Measurements from ENCODE around the gene SIL1.
"Not testable (repeated sequence)": the region's sequence is repeated elsewhere in the genome, so short reads cannot be mapped to it uniquely, and the experiment has no call there.

The SIL1 gene

GRCh38 chr5:139199321-139199720 is 1.2 kb upstream of the SIL1 start:
- no peak for ATAC-seq

- ATAC-seq, result no peak
Measured at GRCh38 chr5:139196296-139196956, 1.7 kb downstream of the SIL1 start.

- ATAC-seq, result no peak
Measured at GRCh38 chr5:139194486-139194885, 3.7 kb downstream of the SIL1 start.

- ATAC-seq, result no peak
Measured at GRCh38 chr5:139193928-139194327, 4.2 kb downstream of the SIL1 start.

- ATAC-seq, result not testable (repeated sequence)
Measured at GRCh38 chr5:139192906-139193305, 5.3 kb downstream of the SIL1 start.

GRCh38 chr5:139191954-139192353 is 6.2 kb downstream of the SIL1 start:
- ATAC-seq, result not testable (repeated sequence)

- no peak for ATAC-seq
Measured at GRCh38 chr5:139190125-139190524, 8.0 kb downstream of the SIL1 start.

GRCh38 chr5:139188558-139189270 is 9.5 kb downstream of the SIL1 start:
- no peak for ATAC-seq

- ATAC-seq, result no peak
Measured at GRCh38 chr5:139186752-139187326, 11.3 kb downstream of the SIL1 start.

- ATAC-seq, result no peak
Measured at GRCh38 chr5:139186261-139186660, 11.9 kb downstream of the SIL1 start.

- ATAC-seq, result no peak
Measured at GRCh38 chr5:139185589-139185988, 12.6 kb downstream of the SIL1 start.

GRCh38 chr5:139183502-139183901 is 14.7 kb downstream of the SIL1 start:
- no peak for ATAC-seq

- no peak for ATAC-seq
Measured at GRCh38 chr5:139182528-139183296, 15.5 kb downstream of the SIL1 start.

- no peak for ATAC-seq
Measured at GRCh38 chr5:139181835-139182452, 16.2 kb downstream of the SIL1 start.

- ATAC-seq, result no peak
Measured at GRCh38 chr5:139181322-139181730, 16.8 kb downstream of the SIL1 start.

- ATAC-seq, result no peak
Measured at GRCh38 chr5:139180850-139181249, 17.3 kb downstream of the SIL1 start.

GRCh38 chr5:139179778-139180513 is 18.2 kb downstream of the SIL1 start:
- ATAC-seq, result not testable (repeated sequence)

GRCh38 chr5:139178935-139179334 is 19.2 kb downstream of the SIL1 start:
- no peak for ATAC-seq

- no peak for ATAC-seq
Measured at GRCh38 chr5:139178589-139178917, 19.6 kb downstream of the SIL1 start.

GRCh38 chr5:139177809-139178588 is 20.2 kb downstream of the SIL1 start:
- ATAC-seq, result no peak

- not testable (repeated sequence) for ATAC-seq
Measured at GRCh38 chr5:139177281-139177680, 20.9 kb downstream of the SIL1 start.
